Sigmoid colon (tissue), 4 donors: ENCODE results near the gene PHC2.

Source experiments
- EP300 ChIP-seq, 4 donors: sonication (generic); formaldehyde crosslinking; IDR thresholded peaks; one replicate each; pipeline ENCODE4 v1.6.1; 2017; ENCODE audit warnings: antibody characterized with exemption in 4 of 4
- POLR2A ChIP-seq, 2 donors: fragments of 450-650 bp; IDR thresholded peaks; one replicate each; pipeline ENCODE4 v1.6.1; 2016; ENCODE audit warnings: antibody characterized with exemption in 2 of 2, mild to moderate bottlenecking in 2 of 2, moderate library complexity in 2 of 2
- TF ChIP-seq, protein P1 (sequence below), 4 experiments: fragments of 450-650 bp in 3 of 4; fragments of 200-600 bp in 1 of 4; IDR thresholded peaks; one replicate each; pipeline ENCODE4 v1.5.1; 2016 to 2019; ENCODE audit warnings: antibody characterized with exemption in 4 of 4, mild to moderate bottlenecking in 3 of 4, moderate library complexity in 2 of 4

DNA sequence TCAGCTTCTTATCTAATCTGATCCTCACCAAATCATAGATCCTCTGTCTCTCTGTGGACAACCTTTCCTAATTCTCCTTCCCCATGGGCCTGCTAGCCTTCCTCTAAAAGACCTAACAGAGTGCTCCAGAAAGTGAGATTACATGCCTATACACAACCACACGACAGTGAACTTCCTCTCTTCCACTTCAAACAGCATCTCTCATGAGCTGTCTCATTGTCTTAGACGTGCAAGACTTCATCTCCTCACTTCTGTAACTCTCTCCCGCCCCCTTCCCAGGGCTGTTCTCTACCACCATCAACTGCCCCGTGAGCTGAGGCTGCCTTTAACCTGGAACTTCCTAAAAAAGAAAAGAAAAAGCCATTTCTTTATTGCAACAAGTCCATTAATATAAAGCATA is 95.9 kb downstream of the PHC2 start:
- no peak for TF ChIP-seq EP300 (IDR thresholded peaks at IDR 0.05)
- TF ChIP-seq, protein P1, sequence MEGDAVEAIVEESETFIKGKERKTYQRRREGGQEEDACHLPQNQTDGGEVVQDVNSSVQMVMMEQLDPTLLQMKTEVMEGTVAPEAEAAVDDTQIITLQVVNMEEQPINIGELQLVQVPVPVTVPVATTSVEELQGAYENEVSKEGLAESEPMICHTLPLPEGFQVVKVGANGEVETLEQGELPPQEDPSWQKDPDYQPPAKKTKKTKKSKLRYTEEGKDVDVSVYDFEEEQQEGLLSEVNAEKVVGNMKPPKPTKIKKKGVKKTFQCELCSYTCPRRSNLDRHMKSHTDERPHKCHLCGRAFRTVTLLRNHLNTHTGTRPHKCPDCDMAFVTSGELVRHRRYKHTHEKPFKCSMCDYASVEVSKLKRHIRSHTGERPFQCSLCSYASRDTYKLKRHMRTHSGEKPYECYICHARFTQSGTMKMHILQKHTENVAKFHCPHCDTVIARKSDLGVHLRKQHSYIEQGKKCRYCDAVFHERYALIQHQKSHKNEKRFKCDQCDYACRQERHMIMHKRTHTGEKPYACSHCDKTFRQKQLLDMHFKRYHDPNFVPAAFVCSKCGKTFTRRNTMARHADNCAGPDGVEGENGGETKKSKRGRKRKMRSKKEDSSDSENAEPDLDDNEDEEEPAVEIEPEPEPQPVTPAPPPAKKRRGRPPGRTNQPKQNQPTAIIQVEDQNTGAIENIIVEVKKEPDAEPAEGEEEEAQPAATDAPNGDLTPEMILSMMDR (IDR thresholded peaks at IDR 0.05): no peak
- no peak for TF ChIP-seq POLR2A (IDR thresholded peaks at IDR 0.05)
